ENCODE data around the gene ST6GALNAC3.

The ST6GALNAC3 gene

GRCh38 chr1:76583235-76583868 lies 508.8 kb downstream of the ST6GALNAC3 start:
- DNase-seq (ENCODE audit: low spot score), result no peak

- no peak for DNase-seq (ENCODE audit: low spot score)
Measured at GRCh38 chr1:76583875-76584477, 509.4 kb downstream of the ST6GALNAC3 start.

GRCh38 chr1:76585980-76586674 lies 511.6 kb downstream of the ST6GALNAC3 start:
- DNase-seq (ENCODE audit: low spot score), result no peak

- no peak for DNase-seq (ENCODE audit: low spot score)
Measured at GRCh38 chr1:76587212-76587611, 512.7 kb downstream of the ST6GALNAC3 start.

GRCh38 chr1:76591461-76591860 lies 516.9 kb downstream of the ST6GALNAC3 start:
- DNase-seq (ENCODE audit: low spot score), result no peak

GRCh38 chr1:76591963-76592362 lies 517.4 kb downstream of the ST6GALNAC3 start:
- no peak for DNase-seq (ENCODE audit: low spot score)

GRCh38 chr1:76593141-76593540 lies 518.6 kb downstream of the ST6GALNAC3 start:
- DNase-seq (ENCODE audit: low spot score), result no peak

- DNase-seq (ENCODE audit: low spot score), result no peak
Measured at GRCh38 chr1:76593618-76594017, 519.1 kb downstream of the ST6GALNAC3 start.

GRCh38 chr1:76595024-76595423 lies 520.5 kb downstream of the ST6GALNAC3 start:
- DNase-seq (ENCODE audit: low spot score), result no peak

- no peak for DNase-seq (ENCODE audit: low spot score)
Measured at GRCh38 chr1:76601465-76601864, 526.9 kb downstream of the ST6GALNAC3 start.

- DNase-seq (ENCODE audit: low spot score), result no peak
Measured at GRCh38 chr1:76607717-76608116, 533.2 kb downstream of the ST6GALNAC3 start.

GRCh38 chr1:76611770-76612445 lies 537.4 kb downstream of the ST6GALNAC3 start:
- no peak for DNase-seq (ENCODE audit: low spot score)

- no peak for DNase-seq (ENCODE audit: low spot score)
Measured at GRCh38 chr1:76613886-76614285, 539.3 kb downstream of the ST6GALNAC3 start.

GRCh38 chr1:76615253-76616035 lies 540.9 kb downstream of the ST6GALNAC3 start:
- no peak for DNase-seq (ENCODE audit: low spot score)

- DNase-seq (ENCODE audit: low spot score), result no peak
Measured at GRCh38 chr1:76620371-76620770, 545.8 kb downstream of the ST6GALNAC3 start.

- DNase-seq (ENCODE audit: low spot score), result no peak
Measured at GRCh38 chr1:76622774-76623528, 548.4 kb downstream of the ST6GALNAC3 start.

GRCh38 chr1:76625886-76626678 lies 551.5 kb downstream of the ST6GALNAC3 start:
- DNase-seq (ENCODE audit: low spot score), result no peak

- no peak for DNase-seq (ENCODE audit: low spot score)
Measured at GRCh38 chr1:76627498-76627897, 553.0 kb downstream of the ST6GALNAC3 start.

GRCh38 chr1:76627901-76628300 lies 553.4 kb downstream of the ST6GALNAC3 start:
- DNase-seq (ENCODE audit: low spot score), result no peak

GRCh38 chr1:76632136-76632535 lies 557.6 kb downstream of the ST6GALNAC3 start:
- DNase-seq (ENCODE audit: low spot score), result no peak

All from left forelimb (tissue), 1 donor.